IMR-90 (cell line): ENCODE measurements around the gene GABRB1. TPM values are rescaled to one million over a fixed set of nuclear protein-coding genes. Genes with fewer than 3 reads are reported as not detected.

Source experiments
- ATAC-seq: fragments of 200-7000 bp; cut with Tn5 transposase; 2 replicates; pipeline ENCODE4 v1.9.1; 2020; ENCODE audit warnings: low read depth, mild to moderate bottlenecking, moderate library complexity
- BruUV-seq: library from RNA; stranded (reverse); fragments of 400-500 nt; replicated peaks from 2 replicates; lab custom pipeline; 2021; lab: Mats Ljungman, UMichigan
- CTCF ChIA-PET: fragments of 300-600 bp; formaldehyde crosslinking; extraction: SDS; loops from one replicate; lab custom pipeline; 2021; ENCODE audit warnings: antibody characterized with exemption; lab: Yijun Ruan, JAX
- POLR2A ChIA-PET: fragments of 300-600 bp; sonication (Branson Sonifier 250); formaldehyde crosslinking; loops from one replicate; lab custom pipeline; 2022; ENCODE audit warnings: antibody characterized with exemption; ENCODE audit not compliant: unreplicated experiment; lab: Charles Lee
- DNase-seq: peaks from one replicate; pipeline ENCODE4 v3.0.0; 2013
- H2AFZ ChIP-seq: replicated peaks from 2 replicates; pipeline ENCODE3; 2013; ENCODE audit warnings: low read length, mild to moderate bottlenecking; ENCODE audit not compliant: poor library complexity
- H2AK5ac ChIP-seq: 2 replicates; pipeline ENCODE4 v1.6.1; 2013; ENCODE audit warnings: low read depth, low read length, inconsistent platforms
- H2AK9ac ChIP-seq: replicated peaks from 2 replicates; pipeline ENCODE3; 2013; ENCODE audit warnings: mild to moderate bottlenecking, low read depth, low read length, moderate library complexity; ENCODE audit not compliant: poor library complexity
- H2BK120ac ChIP-seq: 2 replicates; pipeline ENCODE4 v1.6.1; 2013; ENCODE audit warnings: low read depth, low read length, inconsistent platforms
- H2BK15ac ChIP-seq: 3 replicates; pipeline ENCODE4 v1.6.1; 2013; ENCODE audit warnings: low read depth, low read length, inconsistent platforms
- H2BK20ac ChIP-seq: 2 replicates; pipeline ENCODE4 v1.6.1; 2013; ENCODE audit warnings: low read depth, mild to moderate bottlenecking, inconsistent platforms, low read length, moderate library complexity
- H2BK5ac ChIP-seq: 2 replicates; pipeline ENCODE4 v1.6.1; 2013; ENCODE audit warnings: mild to moderate bottlenecking, low read depth, low read length, inconsistent platforms; ENCODE audit not compliant: poor library complexity, severe bottlenecking
- H3K14ac ChIP-seq: replicated peaks from 2 replicates; pipeline ENCODE4 v1.6.1; 2013; ENCODE audit warnings: low read depth, low read length, inconsistent platforms
- H3K18ac ChIP-seq: 2 replicates; pipeline ENCODE4 v1.6.1; 2013; ENCODE audit warnings: low read depth, low read length, control low read depth
- H3K23ac ChIP-seq: 2 replicates; pipeline ENCODE4 v1.6.1; 2013; ENCODE audit warnings: low read depth, low read length, inconsistent platforms
- H3K27ac ChIP-seq: 2 replicates; pipeline ENCODE4 v1.5.1; 2013; ENCODE audit warnings: mild to moderate bottlenecking, control low read depth, low read length; ENCODE audit not compliant: insufficient read depth
- H3K27me3 ChIP-seq: 2 replicates; pipeline ENCODE4 v1.6.1; 2013; ENCODE audit warnings: low read length; ENCODE audit not compliant: control insufficient read depth, insufficient read depth
- H3K36me3 ChIP-seq: 2 replicates; pipeline ENCODE4 v1.6.1; 2013; ENCODE audit warnings: low read length, mixed read lengths; ENCODE audit not compliant: control insufficient read depth, insufficient read depth
- H3K4ac ChIP-seq: 2 replicates; pipeline ENCODE4 v1.6.1; 2013; ENCODE audit warnings: low read depth, low read length, inconsistent platforms
- H3K4me1 ChIP-seq: 2 replicates; pipeline ENCODE4 v1.6.1; 2013; ENCODE audit warnings: low read length, mixed read lengths; ENCODE audit not compliant: control insufficient read depth, insufficient read depth
- H3K4me2 ChIP-seq: 2 replicates; pipeline ENCODE4 v1.6.1; 2013; ENCODE audit warnings: low read depth, mild to moderate bottlenecking, control low read depth, low read length, moderate library complexity
- H3K4me3 ChIP-seq: 2 replicates; pipeline ENCODE4 v1.5.1; 2013; ENCODE audit warnings: low read depth, mild to moderate bottlenecking, control low read depth, low read length, moderate library complexity; ENCODE audit not compliant: insufficient read depth
- H3K56ac ChIP-seq: 2 replicates; pipeline ENCODE4 v1.6.1; 2013; ENCODE audit warnings: low read length, inconsistent platforms; ENCODE audit not compliant: insufficient read depth; ENCODE audit errors: extremely low read depth
- H3K79me1 ChIP-seq, 2 experiments: 2 replicates each; pipeline ENCODE4 v1.6.1; 2013; ENCODE audit warnings: low read length in 2 of 2, inconsistent platforms in 1 of 2, low read depth in 1 of 2
- H3K9ac ChIP-seq: 2 replicates; pipeline ENCODE4 v1.6.1; 2013; ENCODE audit warnings: low read depth, low read length, control low read depth
- H3K9me1 ChIP-seq: 2 replicates; pipeline ENCODE4 v1.6.1; 2013; ENCODE audit warnings: low read length, inconsistent platforms; ENCODE audit not compliant: insufficient read depth
- H3K9me3 ChIP-seq: 2 replicates; pipeline ENCODE4 v1.6.1; 2013; ENCODE audit warnings: low read length; ENCODE audit not compliant: control insufficient read depth, insufficient read depth
- H4K20me1 ChIP-seq: 2 replicates; pipeline ENCODE4 v1.6.1; 2013; ENCODE audit warnings: low read length, inconsistent platforms; ENCODE audit not compliant: insufficient read depth
- H4K5ac ChIP-seq: 2 replicates; pipeline ENCODE4 v1.6.1; 2013; ENCODE audit warnings: mild to moderate bottlenecking, low read depth, low read length, control low read depth
- H4K8ac ChIP-seq, 2 experiments: 2 replicates each; pipeline ENCODE4 v1.6.1; 2013; ENCODE audit warnings: low read depth in 2 of 2, low read length in 2 of 2, control low read depth in 1 of 2, inconsistent platforms in 1 of 2
- H4K91ac ChIP-seq: 2 replicates; pipeline ENCODE4 v1.6.1; 2013; ENCODE audit warnings: low read depth, low read length, inconsistent platforms; ENCODE audit not compliant: insufficient read depth
- BHLHE40 ChIP-seq: fragments of 150-350 bp; IDR thresholded peaks from 2 replicates; pipeline ENCODE4 v1.6.1; 2016; ENCODE audit warnings: mild to moderate bottlenecking, low read depth, low read length
- CHD1 ChIP-seq: IDR thresholded peaks from 2 replicates; pipeline ENCODE4 v1.6.1; 2012; ENCODE audit warnings: low read depth, low read length, improper control_type of control experiment
- FOS ChIP-seq: fragments of 150-350 bp; IDR thresholded peaks from 2 replicates; pipeline ENCODE4 v1.6.1; 2016; ENCODE audit warnings: low read depth, low read length
- MAZ ChIP-seq: IDR thresholded peaks from 2 replicates; pipeline ENCODE4 v1.6.1; 2012; ENCODE audit warnings: low read depth, mild to moderate bottlenecking, low read length, improper control_type of control experiment, moderate library complexity, borderline replicate concordance
- POLR2A ChIP-seq: IDR thresholded peaks from 2 replicates; pipeline ENCODE4 v1.6.1; 2012; ENCODE audit warnings: mild to moderate bottlenecking, low read depth, low read length
- RAD21 ChIP-seq: IDR thresholded peaks from 2 replicates; pipeline ENCODE4 v1.6.1; 2012; ENCODE audit warnings: low read length, improper control_type of control experiment
- SMC3 ChIP-seq: fragments of 150-350 bp; IDR thresholded peaks from 2 replicates; pipeline ENCODE4 v1.6.1; 2016; ENCODE audit warnings: low read depth, mild to moderate bottlenecking, antibody characterized with exemption, low read length, moderate library complexity
- WGBS, 2 experiments: methylation state at CpG; one replicate each; pipeline versions ENCODE4 v1.1.5 to v1.1.7; 2013; ENCODE audit warnings: missing lambda C conversion rate in 2 of 2; ENCODE audit not compliant: insufficient read length in 1 of 2; ENCODE audit errors: extremely low coverage in 2 of 2; 5-methylcytosine and 5-hydroxymethylcytosine counted together
- dilution Hi-C: fragments of 300-500 bp; cut with HindIII; formaldehyde crosslinking; loops from one replicate; pipeline ENCODE4 v1.14.3; 2018; ENCODE audit warnings: low sequenced_read_pairs; ENCODE audit not compliant: unreplicated experiment
- in situ Hi-C: fragments of 300-500 bp; cut with MboI; formaldehyde crosslinking; loops from 3 replicates; pipeline ENCODE4 v1.14.3; 2019; ENCODE audit warnings: low sequenced_read_pairs, inconsistent platforms, mixed read lengths
- intact Hi-C: fragments of 100-400 bp; cut with micrococcal nuclease; formaldehyde crosslinking; loops from 2 replicates; pipeline ENCODE4 v1.10.0; 2022
- polyA plus RNA-seq, 3 experiments: library from polyadenylated mRNA; depleted of rRNA; stranded (reverse); fragments of >200 nt; gene quantifications; 2 replicates each; pipeline ENCODE4 v1.2.3, GENCODE V29; 2012; ENCODE audit warnings: low replicate concordance in 1 of 3
- total RNA-seq: library from RNA; depleted of rRNA; stranded (reverse); fragments of >200 nt; gene quantifications from 2 replicates; pipeline ENCODE4 v1.2.3, GENCODE V29; 2012
- TF ChIP-seq, protein P1 (sequence below): conservative IDR thresholded peaks from 2 replicates; pipeline ENCODE4 v1.5.1; 2012; ENCODE audit warnings: mild to moderate bottlenecking, low read depth, low read length, improper control_type of control experiment
- TF ChIP-seq, protein P2 (sequence below): fragments of 150-350 bp; IDR thresholded peaks from 2 replicates; pipeline ENCODE4 v1.6.1; 2017; ENCODE audit warnings: mild to moderate bottlenecking, antibody characterized with exemption, low read length, low read depth
- TF ChIP-seq, protein P3 (sequence below): fragments of 150-350 bp; IDR thresholded peaks from 2 replicates; pipeline ENCODE4 v1.6.1; 2016; ENCODE audit warnings: low read depth, mild to moderate bottlenecking, low read length, moderate library complexity, borderline replicate concordance

GABRB1 gene
- total and polyA plus RNA-seq, 2 of the 4 experiments (the other 2 are of a cell fraction) = 4.7 to 16.1 TPM

DNA sequence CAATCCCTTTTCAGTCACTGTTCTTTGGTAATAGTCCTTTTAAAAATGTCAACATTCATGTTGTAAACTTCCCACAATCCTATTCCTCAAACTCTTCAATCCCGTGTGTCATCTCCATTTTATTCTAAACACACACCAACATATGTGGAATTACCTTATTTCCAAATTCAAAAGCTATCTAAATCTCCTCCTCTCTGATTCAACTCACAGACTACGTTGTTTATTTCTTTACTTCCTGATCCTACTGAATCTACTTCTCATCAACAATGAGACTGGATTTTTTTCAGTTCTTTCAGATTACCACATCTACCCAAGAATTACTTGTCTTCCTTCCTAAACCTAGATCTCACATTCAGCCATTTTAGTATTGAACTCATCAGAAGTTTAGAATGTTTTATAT, 188.2 kb downstream of the GABRB1 start:
- no peak overlapping the region for H3K9ac ChIP-seq
- no peak overlapping the region for H2BK15ac ChIP-seq
- H3K23ac ChIP-seq = no peak overlapping the region; the same call in 1 of the 2 replicates
- no peak; the same call in 1 of the 2 replicates for ATAC-seq
- peaks cover 4% of the 10 kb centered on the region; the same call in 1 of the 2 replicates for H3K4me1 ChIP-seq
- in situ Hi-C loops (no loop called here), dilution Hi-C loops (no loop called here), intact Hi-C loops (loop anchor here (10.0 kb wide), 1 partner anchor 375 kb away; no protein-coding TSS in a partner anchor)
- peak overlapping the region; percentile 21; the same call in 1 of the 2 replicates for H3K4ac ChIP-seq
- 0 out of 4 replicates have a peak, but pooled peaks cover 0 to 8% of the 10 kb centered on the region in 2 experiments for H3K79me1 ChIP-seq
- no TSS peak for BruUV-seq
- ChIA-PET CTCF (no interaction called here), POLR2A (no interaction called here)
- H3K14ac ChIP-seq = no peak overlapping the region; the same call in 1 of the 2 replicates
- peak overlapping the region; percentile 40; the same call in 1 of the 2 replicates for H3K4me2 ChIP-seq
- H3K18ac ChIP-seq = peak overlapping the region; percentile 23; the same call in 1 of the 2 replicates
- H2AFZ ChIP-seq = no peak overlapping the region
- peak overlapping the region; percentile 74 for H2BK5ac ChIP-seq
- no peak overlapping the region for H3K56ac ChIP-seq
- peak overlapping the region; percentile 32; the same call in 1 of the 2 replicates for H2BK120ac ChIP-seq
- WGBS, 2 experiments = 50 to 100% methylated on average over 1 to 2 of the region's 2 CpGs
- no peaks in the 10 kb centered on the region for H3K36me3 ChIP-seq
- H4K91ac ChIP-seq = no peak overlapping the region
- DNase-seq = peak; percentile 70
- no peaks in the 10 kb centered on the region for H3K27me3 ChIP-seq
- H4K5ac ChIP-seq = no peak overlapping the region; the same call in 1 of the 2 replicates
- H3K27ac ChIP-seq = no peak overlapping the region
- H3K4me3 ChIP-seq = no peak overlapping the region
- no peak overlapping the region for H2AK9ac ChIP-seq
- no peaks in the 10 kb centered on the region for H4K20me1 ChIP-seq
- peaks cover 5% of the 10 kb centered on the region; the same call in 1 of the 2 replicates for H3K9me1 ChIP-seq
- no peak overlapping the region for H2AK5ac ChIP-seq
- H2BK20ac ChIP-seq = no peak overlapping the region
- TF ChIP-seq, protein P1, sequence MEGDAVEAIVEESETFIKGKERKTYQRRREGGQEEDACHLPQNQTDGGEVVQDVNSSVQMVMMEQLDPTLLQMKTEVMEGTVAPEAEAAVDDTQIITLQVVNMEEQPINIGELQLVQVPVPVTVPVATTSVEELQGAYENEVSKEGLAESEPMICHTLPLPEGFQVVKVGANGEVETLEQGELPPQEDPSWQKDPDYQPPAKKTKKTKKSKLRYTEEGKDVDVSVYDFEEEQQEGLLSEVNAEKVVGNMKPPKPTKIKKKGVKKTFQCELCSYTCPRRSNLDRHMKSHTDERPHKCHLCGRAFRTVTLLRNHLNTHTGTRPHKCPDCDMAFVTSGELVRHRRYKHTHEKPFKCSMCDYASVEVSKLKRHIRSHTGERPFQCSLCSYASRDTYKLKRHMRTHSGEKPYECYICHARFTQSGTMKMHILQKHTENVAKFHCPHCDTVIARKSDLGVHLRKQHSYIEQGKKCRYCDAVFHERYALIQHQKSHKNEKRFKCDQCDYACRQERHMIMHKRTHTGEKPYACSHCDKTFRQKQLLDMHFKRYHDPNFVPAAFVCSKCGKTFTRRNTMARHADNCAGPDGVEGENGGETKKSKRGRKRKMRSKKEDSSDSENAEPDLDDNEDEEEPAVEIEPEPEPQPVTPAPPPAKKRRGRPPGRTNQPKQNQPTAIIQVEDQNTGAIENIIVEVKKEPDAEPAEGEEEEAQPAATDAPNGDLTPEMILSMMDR = no peak
- TF ChIP-seq, protein P2, sequence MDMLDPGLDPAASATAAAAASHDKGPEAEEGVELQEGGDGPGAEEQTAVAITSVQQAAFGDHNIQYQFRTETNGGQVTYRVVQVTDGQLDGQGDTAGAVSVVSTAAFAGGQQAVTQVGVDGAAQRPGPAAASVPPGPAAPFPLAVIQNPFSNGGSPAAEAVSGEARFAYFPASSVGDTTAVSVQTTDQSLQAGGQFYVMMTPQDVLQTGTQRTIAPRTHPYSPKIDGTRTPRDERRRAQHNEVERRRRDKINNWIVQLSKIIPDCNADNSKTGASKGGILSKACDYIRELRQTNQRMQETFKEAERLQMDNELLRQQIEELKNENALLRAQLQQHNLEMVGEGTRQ = no peak
- TF ChIP-seq POLR2A = no peak
- TF ChIP-seq RAD21 = no peak
- no peak for TF ChIP-seq SMC3
- no peak for TF ChIP-seq BHLHE40
- no peak for TF ChIP-seq MAZ
- no peak for TF ChIP-seq FOS
- TF ChIP-seq CHD1 = no peak
- TF ChIP-seq, protein P3, sequence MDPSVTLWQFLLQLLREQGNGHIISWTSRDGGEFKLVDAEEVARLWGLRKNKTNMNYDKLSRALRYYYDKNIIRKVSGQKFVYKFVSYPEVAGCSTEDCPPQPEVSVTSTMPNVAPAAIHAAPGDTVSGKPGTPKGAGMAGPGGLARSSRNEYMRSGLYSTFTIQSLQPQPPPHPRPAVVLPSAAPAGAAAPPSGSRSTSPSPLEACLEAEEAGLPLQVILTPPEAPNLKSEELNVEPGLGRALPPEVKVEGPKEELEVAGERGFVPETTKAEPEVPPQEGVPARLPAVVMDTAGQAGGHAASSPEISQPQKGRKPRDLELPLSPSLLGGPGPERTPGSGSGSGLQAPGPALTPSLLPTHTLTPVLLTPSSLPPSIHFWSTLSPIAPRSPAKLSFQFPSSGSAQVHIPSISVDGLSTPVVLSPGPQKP = no peak
- H4K8ac ChIP-seq = peak overlapping the region in 1 of 2 experiments; percentile 26; a peak in 1 of 4 replicates
- H3K9me3 ChIP-seq = no peaks in the 10 kb centered on the region
